ENCODE results near the gene JDP2.

The JDP2 gene

GRCh38 chr14:75409316-75410205 is 18.3 kb upstream of the JDP2 start:
- DNase-seq (ENCODE audit: low read depth): no peak

GRCh38 chr14:75411214-75411540 is 16.6 kb upstream of the JDP2 start:
- no peak for DNase-seq (ENCODE audit: low read depth)

GRCh38 chr14:75413013-75413412 is 14.8 kb upstream of the JDP2 start:
- no peak for DNase-seq (ENCODE audit: low read depth)

- peak; percentile 81 for DNase-seq (ENCODE audit: low read depth)
Observed at GRCh38 chr14:75417674-75418073, 10.1 kb upstream of the JDP2 start.

- DNase-seq (ENCODE audit: low read depth): peak; percentile 48
Observed at GRCh38 chr14:75418850-75419768, 8.7 kb upstream of the JDP2 start.

GRCh38 chr14:75422169-75422568 is 5.7 kb upstream of the JDP2 start:
- peak; percentile 90 for DNase-seq (ENCODE audit: low read depth)

GRCh38 chr14:75424496-75424895 is 3.3 kb upstream of the JDP2 start:
- DNase-seq (ENCODE audit: low read depth): no peak

GRCh38 chr14:75425446-75425845 is 2.4 kb upstream of the JDP2 start:
- no peak for DNase-seq (ENCODE audit: low read depth)

GRCh38 chr14:75426332-75427125 is 1.3 kb upstream of the JDP2 start:
- DNase-seq (ENCODE audit: low read depth): no peak

- no peak for DNase-seq (ENCODE audit: low read depth)
Observed at GRCh38 chr14:75427126-75427481, 718 bp upstream of the JDP2 start.

- peak; percentile 26 for DNase-seq (ENCODE audit: low read depth)
Observed at GRCh38 chr14:75428230-75429104, 645 bp downstream of the JDP2 start.

- DNase-seq (ENCODE audit: low read depth): no peak
Observed at GRCh38 chr14:75429562-75429961, 1.7 kb downstream of the JDP2 start.

GRCh38 chr14:75430116-75430515 is 2.3 kb downstream of the JDP2 start:
- DNase-seq (ENCODE audit: low read depth): peak; percentile 83

GRCh38 chr14:75430526-75430925 is 2.7 kb downstream of the JDP2 start:
- DNase-seq (ENCODE audit: low read depth): peak; percentile 46

- DNase-seq (ENCODE audit: low read depth): no peak
Observed at GRCh38 chr14:75430976-75431375, 3.2 kb downstream of the JDP2 start.

- DNase-seq (ENCODE audit: low read depth): no peak
Observed at GRCh38 chr14:75431827-75432226, 4.0 kb downstream of the JDP2 start.

GRCh38 chr14:75432411-75432810 is 4.6 kb downstream of the JDP2 start:
- DNase-seq (ENCODE audit: low read depth): no peak

- peak; percentile 56 for DNase-seq (ENCODE audit: low read depth)
Observed at GRCh38 chr14:75433631-75434071, 5.8 kb downstream of the JDP2 start.

- DNase-seq (ENCODE audit: low read depth): peak; percentile 72
Observed at GRCh38 chr14:75434138-75434889, 6.5 kb downstream of the JDP2 start.

- DNase-seq (ENCODE audit: low read depth): no peak
Observed at GRCh38 chr14:75434890-75435248, 7.0 kb downstream of the JDP2 start.

GRCh38 chr14:75435473-75435872 is 7.7 kb downstream of the JDP2 start:
- DNase-seq (ENCODE audit: low read depth): no peak
